ENCODE measurements around the gene GNPAT. TPM values are rescaled to one million over a fixed set of nuclear protein-coding genes. Genes with fewer than 3 reads are reported as not detected.

The GNPAT gene
- total and polyA plus RNA-seq, 2 of the 4 experiments (the other 2 are of a cell fraction), result 17.2 to 36.0 TPM

DNA sequence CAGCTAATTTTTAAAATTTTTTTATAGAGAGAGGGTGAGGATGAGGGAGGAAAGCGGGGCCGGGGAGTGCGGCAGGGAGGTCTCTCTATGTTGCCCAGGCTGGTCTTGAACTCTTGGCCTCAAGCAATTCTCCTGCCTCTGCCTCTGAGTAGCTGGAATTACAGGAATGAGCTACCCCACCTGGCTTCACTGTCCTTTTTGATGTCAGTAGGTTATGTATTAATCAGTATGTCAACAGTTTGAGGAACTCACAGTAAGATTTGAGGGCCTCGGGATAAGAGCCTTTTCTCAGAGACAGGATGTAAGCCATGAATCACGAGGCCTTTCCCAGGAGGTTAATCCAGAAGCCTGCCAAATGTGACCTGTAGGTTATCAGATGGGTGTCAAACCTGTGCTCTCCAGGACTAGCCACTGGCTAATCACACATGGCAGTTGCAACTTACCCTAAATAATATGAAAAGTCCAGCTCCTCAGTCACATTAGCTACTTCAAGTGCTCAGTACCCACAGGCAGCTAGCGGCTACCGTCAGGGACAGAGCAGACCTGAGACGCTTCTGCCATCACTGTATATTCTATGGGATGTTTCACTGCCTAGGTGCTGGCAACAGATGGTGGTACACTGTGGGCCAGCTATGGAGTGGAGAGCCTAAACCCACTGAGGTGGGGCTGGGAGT is 46.0 kb upstream of the GNPAT start:
- in situ Hi-C loops (cut with MboI; ENCODE audit: low sequenced_read_pairs) (no loop called here), intact Hi-C loops (cut with micrococcal nuclease) (no loop called here), dilution Hi-C loops (cut with HindIII; ENCODE audit: low sequenced_read_pairs, unreplicated experiment) (no loop called here)
- TF ChIP-seq RCOR1 (IDR thresholded peaks at IDR 0.05; ENCODE audit: insufficient replicate concordance, low read length) (no peak), CTCF (conservative IDR thresholded peaks at IDR 0.05; ENCODE audit: low read depth, low read length) (no peak), SMC3 (IDR thresholded peaks at IDR 0.05; ENCODE audit: low read depth, low read length) (no peak), CHD1 (IDR thresholded peaks at IDR 0.05; ENCODE audit: low read depth, low read length) (no peak), USF2 (IDR thresholded peaks at IDR 0.05; ENCODE audit: low read depth, low read length) (no peak), RFX5 (IDR thresholded peaks at IDR 0.05; ENCODE audit: low read depth, low read length) (no peak), MAFK (IDR thresholded peaks at IDR 0.05; ENCODE audit: low read depth, low read length) (no peak), MAZ (IDR thresholded peaks at IDR 0.05; ENCODE audit: borderline replicate concordance, low read depth, low read length) (no peak), BHLHE40 (IDR thresholded peaks at IDR 0.05; ENCODE audit: low read depth, low read length) (no peak)
- Histone ChIP-seq H3K4me1 (ENCODE audit: control insufficient read depth, insufficient read depth, low read length) (no peaks in the 10 kb centered on the region), H2BK15ac (ENCODE audit: low read depth, low read length) (no peak overlapping the region), H2AK5ac (ENCODE audit: low read depth, low read length) (no peak overlapping the region), H3K27me3 (ENCODE audit: control insufficient read depth, insufficient read depth, low read length) (peaks cover 16% of the 10 kb centered on the region; the same call in 1 of the 2 replicates), H3K9ac (ENCODE audit: low read depth, low read length) (no peak overlapping the region), H3K18ac (ENCODE audit: low read depth, low read length) (no peak overlapping the region), H4K8ac (ENCODE audit: low read depth in 2 of 2, low read length in 2 of 2) (no peak overlapping the region), H3K36me3 (ENCODE audit: control insufficient read depth, insufficient read depth, low read length) (no peaks in the 10 kb centered on the region), H3K9me1 (ENCODE audit: insufficient read depth, low read length) (no peaks in the 10 kb centered on the region), H4K5ac (ENCODE audit: low read depth, low read length) (no peak overlapping the region), H3K23ac (ENCODE audit: low read depth, low read length) (no peak overlapping the region), H2BK120ac (ENCODE audit: low read depth, low read length) (no peak overlapping the region), H3K4me3 (ENCODE audit: insufficient read depth, low read depth, low read length) (no peak overlapping the region), H2BK5ac (ENCODE audit: low read depth, low read length, poor library complexity, severe bottlenecking) (no peak overlapping the region), H3K56ac (ENCODE audit: extremely low read depth, insufficient read depth, low read length) (no peak overlapping the region), H3K27ac (ENCODE audit: insufficient read depth, low read length) (no peak overlapping the region), H3K14ac (replicated peaks; ENCODE audit: low read depth, low read length) (no peak overlapping the region), H3K4ac (ENCODE audit: low read depth, low read length) (no peak overlapping the region), H2AK9ac (replicated peaks; ENCODE audit: low read depth, low read length, poor library complexity) (no peak overlapping the region), H2AFZ (replicated peaks; ENCODE audit: low read length, poor library complexity) (no peak overlapping the region), H4K91ac (ENCODE audit: insufficient read depth, low read depth, low read length) (no peak overlapping the region), H2BK20ac (ENCODE audit: low read depth, low read length) (no peak overlapping the region), H3K9me3 (ENCODE audit: control insufficient read depth, insufficient read depth, low read length) (no peaks in the 10 kb centered on the region), H3K4me2 (ENCODE audit: low read depth, low read length) (no peak overlapping the region), H3K79me1 (ENCODE audit: low read depth in 1 of 2, low read length in 2 of 2) (no peaks in the 10 kb centered on the region), H4K20me1 (ENCODE audit: insufficient read depth, low read length) (no peaks in the 10 kb centered on the region)
- POLR2A ChIA-PET (ENCODE audit: unreplicated experiment), result no interaction called here
- DNase-seq, result no peak
- 83% methylated on average over 2 of the region's 8 CpGs; no CpG with 5 or more reads in 1 of the 2 experiments for WGBS, 2 experiments (ENCODE audit: extremely low coverage in 2 of 2, insufficient read length in 1 of 2)
- ATAC-seq (ENCODE audit: low read depth), result no peak
- CTCF ChIA-PET, result no interaction called here
- BruUV-seq (replicated peaks), result no TSS peak
